HFFc6 (cell line): ENCODE data around the gene TGIF2. TPM values are rescaled to one million over a fixed set of nuclear protein-coding genes. Genes with fewer than 3 reads are reported as not detected.

Source experiments
- DNase-seq: peaks from one replicate; pipeline ENCODE4 v3.0.0-alpha.2; 2018
- H3K27ac Mint-ChIP-seq: 2 replicates; pipeline ENCODE4 v1.8.0; 2020; ENCODE audit warnings: mild to moderate bottlenecking, mixed read lengths
- H3K27me3 Mint-ChIP-seq: 2 replicates; pipeline ENCODE4 v1.8.0; 2021; ENCODE audit warnings: mild to moderate bottlenecking, moderate library complexity, mixed read lengths; ENCODE audit not compliant: insufficient read depth
- H3K36me3 Mint-ChIP-seq: 2 replicates; pipeline ENCODE4 v1.8.0; 2021; ENCODE audit warnings: low read depth, mixed read lengths
- H3K4me1 Mint-ChIP-seq: 2 replicates; pipeline ENCODE4 v1.8.0; 2020; ENCODE audit warnings: low read depth, mixed read lengths
- H3K4me3 Mint-ChIP-seq: 2 replicates; pipeline ENCODE4 v1.8.0; 2020; ENCODE audit warnings: mild to moderate bottlenecking, moderate library complexity, mixed read lengths
- H3K9me3 Mint-ChIP-seq: 2 replicates; pipeline ENCODE4 v1.8.0; 2020; ENCODE audit warnings: mild to moderate bottlenecking, mixed read lengths
- long read RNA-seq: library from polyadenylated mRNA; unstranded; transcript quantifications from one replicate; pipeline ENCODE4 v2.0.0, GENCODE V29; 2019
- total RNA-seq, 6 experiments: library from RNA; stranded (reverse); fragmentation: NEBNext Ultra II Directional; extraction: Animal tissue kit (Norgen Biotek cat#: 25700); gene quantifications; 2 replicates in 1 of 6; 3 replicates in 5 of 6; pipeline ENCODE4 v1.2.3, GENCODE V29; 2021
- TF ChIP-seq, protein P1 (sequence below): fragments of 200-600 bp; sonication (generic); IDR thresholded peaks from 2 replicates; pipeline ENCODE4 v1.5.0; 2021; ENCODE audit warnings: antibody characterized with exemption, mild to moderate bottlenecking

The TGIF2 gene
- total RNA-seq = 10 to 100 TPM in 1 of 6 experiments, 1 to 10 TPM in 5; 5.5 to 12.0 (median 7.7) TPM
- long read RNA-seq = 0 reads

DNA sequence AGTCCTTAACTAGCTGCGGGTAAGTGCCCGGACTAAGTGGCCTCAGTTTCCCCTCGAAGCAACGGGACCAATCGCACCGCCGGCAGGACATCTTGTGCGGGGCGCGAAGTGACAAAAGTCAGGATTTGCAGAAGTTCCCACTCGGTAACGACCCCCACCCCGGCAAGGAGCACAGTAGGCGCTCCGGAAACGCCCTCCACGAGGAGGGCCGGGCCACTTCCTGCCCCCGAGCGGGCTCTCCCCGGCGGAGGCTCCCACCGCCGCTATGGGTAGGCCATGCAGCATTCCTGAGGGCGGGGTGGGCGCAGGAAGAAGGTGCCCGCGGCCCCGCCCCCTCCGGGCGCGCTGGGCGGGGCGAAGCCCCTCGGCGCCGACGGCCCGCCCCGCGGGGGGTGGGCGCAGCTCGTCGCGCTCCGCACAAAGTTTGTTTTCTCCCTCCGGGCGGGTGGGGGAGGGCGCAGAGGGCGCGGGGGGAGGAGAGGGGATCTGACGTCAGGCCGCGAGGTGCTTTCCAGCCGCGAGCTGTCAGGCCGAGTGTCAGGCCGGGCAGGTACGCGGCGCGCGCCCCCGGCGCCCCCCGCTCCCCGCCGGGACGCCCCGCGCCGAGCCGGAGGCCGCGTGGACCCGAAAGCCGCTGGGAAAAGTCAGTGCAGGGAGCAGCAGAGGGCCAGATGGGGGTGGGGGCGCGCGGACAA is at the start of gene TGIF2:
TSS of gene TGIF2 (plus strand) at position 495 of the 695 bp plus-strand sequence. CDS start 5,178 bp downstream, outside the sequence.
- Mint-ChIP-seq H3K4me3 (peak within 1 kb of the TSS; percentile 89), H3K4me1 (peaks cover 35% of the 10 kb centered on the region), H3K9me3 (no peaks in the 10 kb centered on the region), H3K27me3 (peaks cover 6% of the 10 kb centered on the region), H3K27ac (peak within 1 kb of the TSS; percentile 83), H3K36me3 (no peaks in the 10 kb centered on the region)
- TF ChIP-seq, protein P1, sequence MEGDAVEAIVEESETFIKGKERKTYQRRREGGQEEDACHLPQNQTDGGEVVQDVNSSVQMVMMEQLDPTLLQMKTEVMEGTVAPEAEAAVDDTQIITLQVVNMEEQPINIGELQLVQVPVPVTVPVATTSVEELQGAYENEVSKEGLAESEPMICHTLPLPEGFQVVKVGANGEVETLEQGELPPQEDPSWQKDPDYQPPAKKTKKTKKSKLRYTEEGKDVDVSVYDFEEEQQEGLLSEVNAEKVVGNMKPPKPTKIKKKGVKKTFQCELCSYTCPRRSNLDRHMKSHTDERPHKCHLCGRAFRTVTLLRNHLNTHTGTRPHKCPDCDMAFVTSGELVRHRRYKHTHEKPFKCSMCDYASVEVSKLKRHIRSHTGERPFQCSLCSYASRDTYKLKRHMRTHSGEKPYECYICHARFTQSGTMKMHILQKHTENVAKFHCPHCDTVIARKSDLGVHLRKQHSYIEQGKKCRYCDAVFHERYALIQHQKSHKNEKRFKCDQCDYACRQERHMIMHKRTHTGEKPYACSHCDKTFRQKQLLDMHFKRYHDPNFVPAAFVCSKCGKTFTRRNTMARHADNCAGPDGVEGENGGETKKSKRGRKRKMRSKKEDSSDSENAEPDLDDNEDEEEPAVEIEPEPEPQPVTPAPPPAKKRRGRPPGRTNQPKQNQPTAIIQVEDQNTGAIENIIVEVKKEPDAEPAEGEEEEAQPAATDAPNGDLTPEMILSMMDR = no peak
- peak; percentile 58 for DNase-seq

GRCh38 chr20:36525620-36526365 is 47.6 kb upstream of the TGIF2 start:
- no peak for DNase-seq
- H3K27me3 Mint-ChIP-seq = peaks cover 10% of the 10 kb centered on the region
- no peaks in the 10 kb centered on the region for H3K9me3 Mint-ChIP-seq
- TF ChIP-seq, protein P1 = no peak
- H3K4me3 Mint-ChIP-seq = no peak overlapping the region
- H3K4me1 Mint-ChIP-seq = peaks cover 15% of the 10 kb centered on the region
- peaks cover 41% of the 10 kb centered on the region for H3K36me3 Mint-ChIP-seq
- H3K27ac Mint-ChIP-seq = no peak overlapping the region

DNA sequence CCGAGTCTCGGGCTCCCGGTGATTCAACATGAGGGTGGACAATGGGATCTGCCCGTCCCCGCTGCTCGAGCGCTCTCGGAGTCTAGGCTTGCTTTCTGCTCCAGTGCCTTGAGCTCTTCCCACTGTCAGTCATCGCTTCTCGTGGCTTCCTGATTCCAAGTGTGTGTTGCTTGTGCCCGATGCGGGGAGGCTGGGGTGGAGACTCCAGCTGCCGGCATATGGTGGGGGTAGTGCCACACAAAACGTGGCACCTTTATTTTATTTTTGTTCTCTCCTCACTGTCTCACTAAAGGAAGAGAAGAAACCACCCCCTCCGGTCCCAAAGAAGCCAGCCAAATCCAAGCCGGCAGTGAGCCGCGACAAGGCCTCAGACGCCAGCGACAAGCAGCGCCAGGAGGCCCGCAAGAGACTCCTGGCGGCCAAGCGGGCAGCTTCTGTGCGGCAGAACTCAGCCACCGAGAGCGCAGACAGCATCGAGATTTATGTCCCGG is 46.8 kb upstream of the TGIF2 start:
- Mint-ChIP-seq H3K36me3 (peaks cover 34% of the 10 kb centered on the region), H3K27ac (no peak overlapping the region), H3K9me3 (no peaks in the 10 kb centered on the region), H3K4me1 (peaks cover 7% of the 10 kb centered on the region), H3K4me3 (no peak overlapping the region), H3K27me3 (peaks cover 10% of the 10 kb centered on the region)
- DNase-seq = no peak
- TF ChIP-seq, protein P1 = no peak

DNA sequence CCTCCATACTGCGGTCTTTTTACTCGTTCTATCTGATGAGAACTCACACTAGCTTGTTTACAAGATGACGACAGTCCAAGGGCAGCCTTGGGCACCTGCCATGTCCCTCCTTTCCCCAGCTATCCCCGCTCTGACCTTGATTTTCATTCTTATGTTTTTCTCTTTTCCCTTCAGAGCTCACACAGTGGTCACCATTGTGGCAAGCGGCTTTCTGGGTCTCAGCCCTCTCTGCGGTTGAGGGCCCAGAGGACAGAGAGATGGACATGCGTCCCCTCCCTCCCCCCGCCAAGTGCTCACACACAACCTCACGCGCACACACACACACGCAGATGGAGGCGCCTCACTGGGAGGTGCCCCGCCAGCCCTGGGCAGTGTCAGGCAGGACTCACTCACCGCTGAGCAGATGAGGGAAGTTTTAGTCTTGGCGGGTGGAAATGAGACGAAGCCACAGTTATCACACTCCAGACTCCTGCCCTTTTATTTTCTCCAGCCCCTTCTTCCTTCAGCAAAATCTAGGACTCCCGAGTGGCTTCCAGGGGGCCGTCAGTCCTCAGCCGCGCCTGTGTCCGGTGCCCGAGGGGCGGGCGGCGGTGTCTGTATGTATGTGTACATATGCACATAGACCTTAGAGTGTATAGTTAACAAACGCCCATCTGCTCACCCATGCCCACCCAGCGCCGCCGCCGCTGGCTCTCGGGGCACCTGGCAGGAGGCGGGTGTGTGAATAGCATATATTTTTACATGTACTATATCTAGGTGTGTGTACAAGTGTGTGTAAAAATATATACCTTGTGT is 45.9 kb upstream of the TGIF2 start:
- no peak for DNase-seq
- no peaks in the 10 kb centered on the region for H3K9me3 Mint-ChIP-seq
- no peak overlapping the region for H3K4me3 Mint-ChIP-seq
- TF ChIP-seq, protein P1 = no peak
- H3K27ac Mint-ChIP-seq = no peak overlapping the region
- H3K4me1 Mint-ChIP-seq = no peaks in the 10 kb centered on the region
- H3K27me3 Mint-ChIP-seq = peaks cover 10% of the 10 kb centered on the region
- H3K36me3 Mint-ChIP-seq = peaks cover 29% of the 10 kb centered on the region

- no peak for DNase-seq
- H3K27ac Mint-ChIP-seq = no peak overlapping the region
These were observed 45.1 kb upstream of the TGIF2 start for GRCh38 chr20:36528176-36528874.

More at GRCh38 chr20:36528176-36528874, 45.1 kb upstream of the TGIF2 start:
- H3K27me3 Mint-ChIP-seq = peaks cover 12% of the 10 kb centered on the region
- no peaks in the 10 kb centered on the region for H3K4me1 Mint-ChIP-seq
- TF ChIP-seq, protein P1 = no peak
- peaks cover 32% of the 10 kb centered on the region for H3K36me3 Mint-ChIP-seq
- no peaks in the 10 kb centered on the region for H3K9me3 Mint-ChIP-seq
- no peak overlapping the region for H3K4me3 Mint-ChIP-seq
